ENCODE results near the gene PLCH2. TPM values are rescaled to one million over a fixed set of nuclear protein-coding genes. Genes with fewer than 3 reads are reported as not detected.

PLCH2 gene
- total RNA-seq, 4 donors from 2014 or later: 1.00 to 7.3 (median 4.6) TPM

DNA sequence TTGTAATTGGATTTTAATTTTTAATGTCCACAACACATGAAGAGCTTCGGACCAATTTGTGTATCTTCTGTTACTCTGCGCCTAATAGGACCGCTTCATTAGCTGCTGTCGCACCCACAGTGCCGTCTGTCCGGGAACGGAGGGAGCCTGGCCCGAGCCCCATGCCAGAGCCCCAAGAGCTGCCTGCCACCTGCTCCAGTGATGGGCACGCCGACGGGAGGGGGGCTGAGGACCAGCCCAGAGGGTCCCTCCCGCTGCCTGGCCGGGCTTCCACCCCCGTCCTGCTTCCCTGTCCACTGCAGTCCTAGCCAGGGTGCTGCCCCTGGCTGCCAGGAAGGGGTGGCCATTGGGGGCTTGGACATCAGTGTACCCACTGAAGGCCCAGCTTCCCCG, 30.3 kb upstream of the PLCH2 start:
- H3K36me3 ChIP-seq: no peaks in the 10 kb centered on the region
- H3K9me3 ChIP-seq: no peaks in the 10 kb centered on the region
- H3K27me3 ChIP-seq: peaks cover 55% of the 10 kb centered on the region
- in situ Hi-C loops (cut with MboI; ENCODE audit: low pct_ligation_motif_present in 1 of 4, low pct_unique_long_range_greater_than_20kb in 1 of 4, low sequenced_read_pairs in 3 of 4) (no loop called here), intact Hi-C loops (cut with DNase I; ENCODE audit: low total_unique reads) (no loop called here)
- WGBS, 2 donors (ENCODE audit: low coverage in 1 of 2): 84% methylated on average over 14 of the region's 15 CpGs; no CpG with 5 or more reads in 1 of the 2 donors
- H3K4me1 ChIP-seq: no peaks in the 10 kb centered on the region
- no peak for DNase-seq
- no peak overlapping the region for H3K27ac ChIP-seq
- no peak overlapping the region for H3K4me3 ChIP-seq
- TF ChIP-seq POLR2AphosphoS5 (IDR thresholded peaks at IDR 0.05) (no peak), EP300 (IDR thresholded peaks at IDR 0.05; ENCODE audit: low read depth) (no peak), POLR2A (IDR thresholded peaks at IDR 0.05) (no peak)
- TF ChIP-seq, protein P1, sequence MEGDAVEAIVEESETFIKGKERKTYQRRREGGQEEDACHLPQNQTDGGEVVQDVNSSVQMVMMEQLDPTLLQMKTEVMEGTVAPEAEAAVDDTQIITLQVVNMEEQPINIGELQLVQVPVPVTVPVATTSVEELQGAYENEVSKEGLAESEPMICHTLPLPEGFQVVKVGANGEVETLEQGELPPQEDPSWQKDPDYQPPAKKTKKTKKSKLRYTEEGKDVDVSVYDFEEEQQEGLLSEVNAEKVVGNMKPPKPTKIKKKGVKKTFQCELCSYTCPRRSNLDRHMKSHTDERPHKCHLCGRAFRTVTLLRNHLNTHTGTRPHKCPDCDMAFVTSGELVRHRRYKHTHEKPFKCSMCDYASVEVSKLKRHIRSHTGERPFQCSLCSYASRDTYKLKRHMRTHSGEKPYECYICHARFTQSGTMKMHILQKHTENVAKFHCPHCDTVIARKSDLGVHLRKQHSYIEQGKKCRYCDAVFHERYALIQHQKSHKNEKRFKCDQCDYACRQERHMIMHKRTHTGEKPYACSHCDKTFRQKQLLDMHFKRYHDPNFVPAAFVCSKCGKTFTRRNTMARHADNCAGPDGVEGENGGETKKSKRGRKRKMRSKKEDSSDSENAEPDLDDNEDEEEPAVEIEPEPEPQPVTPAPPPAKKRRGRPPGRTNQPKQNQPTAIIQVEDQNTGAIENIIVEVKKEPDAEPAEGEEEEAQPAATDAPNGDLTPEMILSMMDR (IDR thresholded peaks at IDR 0.05): no peak

DNA sequence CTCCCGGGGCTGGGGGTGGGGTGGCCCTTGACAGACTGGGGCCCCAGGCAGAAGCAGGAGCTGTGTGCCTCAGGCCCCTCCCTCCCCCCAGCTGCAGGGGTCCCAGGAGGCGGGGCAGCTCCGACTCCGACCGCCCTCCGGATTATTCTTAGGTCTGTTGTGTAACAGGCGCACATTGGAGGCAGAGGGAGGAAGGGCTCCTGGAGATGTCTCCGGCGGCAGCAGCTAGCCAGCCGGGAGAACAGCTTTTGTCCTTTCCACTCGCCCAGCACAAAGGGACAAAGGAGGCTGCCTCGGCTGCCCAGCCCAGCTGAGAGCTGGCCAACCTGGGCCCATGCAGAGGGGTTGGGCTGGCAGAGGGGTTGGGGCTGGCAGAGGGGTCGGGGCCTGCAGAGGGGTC, 29.7 kb upstream of the PLCH2 start:
- 51% methylated on average over 11 of the region's 13 CpGs; no CpG with 5 or more reads in 1 of the 2 donors for WGBS, 2 donors (ENCODE audit: low coverage in 1 of 2)
- Histone ChIP-seq H3K27me3 (peaks cover 52% of the 10 kb centered on the region), H3K4me3 (no peak overlapping the region), H3K4me1 (no peaks in the 10 kb centered on the region), H3K9me3 (no peaks in the 10 kb centered on the region), H3K27ac (no peak overlapping the region), H3K36me3 (no peaks in the 10 kb centered on the region)
- in situ Hi-C loops (cut with MboI; ENCODE audit: low pct_ligation_motif_present in 1 of 4, low pct_unique_long_range_greater_than_20kb in 1 of 4, low sequenced_read_pairs in 3 of 4) (no loop called here), intact Hi-C loops (cut with DNase I; ENCODE audit: low total_unique reads) (no loop called here)
- DNase-seq: no peak
- TF ChIP-seq POLR2AphosphoS5 (IDR thresholded peaks at IDR 0.05): no peak

DNA sequence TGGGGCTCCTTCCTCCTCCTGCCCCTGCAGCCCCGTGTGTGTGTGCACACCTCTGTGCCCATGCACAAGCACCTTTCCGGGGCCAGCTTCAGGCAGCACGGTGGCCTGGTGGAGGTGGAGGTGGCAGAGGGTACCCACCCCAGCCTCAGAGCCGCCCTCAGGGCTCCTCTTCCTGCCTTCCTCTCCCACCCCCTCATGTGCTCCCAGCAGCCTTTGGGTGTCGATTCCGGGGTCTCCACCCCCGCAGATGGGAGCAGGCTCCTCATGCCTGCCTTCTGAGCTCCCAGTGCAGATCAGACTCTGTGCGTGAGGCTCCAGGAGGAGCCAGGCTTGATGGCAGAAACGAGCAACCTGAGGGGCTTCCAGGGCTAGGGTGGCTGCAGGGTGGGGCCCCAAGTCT, 29.2 kb upstream of the PLCH2 start:
- Histone ChIP-seq H3K4me3 (no peak overlapping the region), H3K9me3 (no peaks in the 10 kb centered on the region), H3K27me3 (peaks cover 48% of the 10 kb centered on the region), H3K4me1 (no peaks in the 10 kb centered on the region), H3K27ac (no peak overlapping the region), H3K36me3 (no peaks in the 10 kb centered on the region)
- TF ChIP-seq EP300 (IDR thresholded peaks at IDR 0.05; ENCODE audit: low read depth): no peak
- no peak for TF ChIP-seq POLR2A (IDR thresholded peaks at IDR 0.05)
- TF ChIP-seq, protein P1 (IDR thresholded peaks at IDR 0.05): no peak
- no peak for TF ChIP-seq POLR2AphosphoS5 (IDR thresholded peaks at IDR 0.05)
- no peak for DNase-seq
- WGBS, 2 donors (ENCODE audit: low coverage in 1 of 2): 50 to 63% methylated on average over 2 to 9 of the region's 9 CpGs
- intact Hi-C loops (cut with DNase I; ENCODE audit: low total_unique reads): no loop called here
- in situ Hi-C loops (cut with MboI; ENCODE audit: low pct_ligation_motif_present in 1 of 4, low pct_unique_long_range_greater_than_20kb in 1 of 4, low sequenced_read_pairs in 3 of 4): no loop called here

DNA sequence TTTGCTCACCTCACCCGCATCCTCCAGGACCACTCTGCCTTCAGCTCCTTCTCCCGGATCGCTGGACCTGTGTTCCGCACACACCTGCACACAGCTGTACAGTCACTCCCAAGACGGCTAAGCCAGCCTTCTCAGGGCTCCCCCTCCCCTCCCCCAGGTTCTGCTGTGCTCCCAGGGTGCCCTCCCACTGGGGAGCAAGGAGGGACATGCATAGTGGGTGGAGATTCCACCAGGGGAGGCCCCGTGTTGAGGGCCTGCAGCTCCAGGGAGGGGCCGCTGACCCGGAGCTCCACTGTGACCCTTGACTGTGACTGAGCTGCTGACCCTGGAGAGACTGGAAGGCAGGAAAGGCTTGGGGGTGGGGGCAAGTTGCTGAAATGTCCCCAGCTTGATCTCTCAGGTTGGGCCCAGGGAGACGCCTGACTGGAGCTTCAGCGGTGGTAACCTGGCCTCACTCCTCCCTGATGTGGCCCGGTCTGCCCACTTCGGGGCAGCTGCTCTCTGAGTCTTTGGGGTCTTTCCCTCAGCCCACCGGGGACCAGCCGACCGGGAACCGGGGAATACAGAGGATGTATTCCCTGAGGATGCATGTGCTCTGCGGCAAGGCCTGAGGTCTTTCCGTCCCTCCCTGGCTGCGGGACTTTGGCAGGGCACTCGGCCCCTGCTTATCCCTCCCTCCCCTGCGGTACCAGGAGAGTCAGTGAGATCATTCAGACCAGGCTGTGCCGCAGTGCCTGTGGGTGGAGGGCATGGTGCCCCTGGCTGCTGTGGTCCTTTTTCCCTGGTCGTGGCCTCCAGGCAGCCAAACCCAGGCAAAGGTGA, 28.6 kb upstream of the PLCH2 start:
- H3K27ac ChIP-seq: no peak overlapping the region
- DNase-seq: no peak
- in situ Hi-C loops (cut with MboI; ENCODE audit: low pct_ligation_motif_present in 1 of 4, low pct_unique_long_range_greater_than_20kb in 1 of 4, low sequenced_read_pairs in 3 of 4) (no loop called here), intact Hi-C loops (cut with DNase I; ENCODE audit: low total_unique reads) (no loop called here)
- TF ChIP-seq POLR2AphosphoS5 (IDR thresholded peaks at IDR 0.05) (no peak), POLR2A (IDR thresholded peaks at IDR 0.05) (no peak), EP300 (IDR thresholded peaks at IDR 0.05; ENCODE audit: low read depth) (no peak)
- TF ChIP-seq, protein P1 (IDR thresholded peaks at IDR 0.05): no peak
- no peaks in the 10 kb centered on the region for H3K36me3 ChIP-seq
- no peaks in the 10 kb centered on the region for H3K9me3 ChIP-seq
- 74% methylated on average over 23 of the region's 23 CpGs; no CpG with 5 or more reads in 1 of the 2 donors for WGBS, 2 donors (ENCODE audit: low coverage in 1 of 2)
- H3K27me3 ChIP-seq: peaks cover 44% of the 10 kb centered on the region
- H3K4me3 ChIP-seq: no peak overlapping the region
- H3K4me1 ChIP-seq: no peaks in the 10 kb centered on the region

Measured in transverse colon (tissue), 4 donors.